GM12878 (cell line): ENCODE data around the gene TNFAIP8L3.

Experiments
- TF ChIP-seq, protein P1 (sequence below), 3 experiments: IDR thresholded peaks in 2 of 3; conservative IDR thresholded peaks in 1 of 3; 2 replicates each; pipeline ENCODE4 v1.5.1; 2011; ENCODE audit warnings: low read depth in 3 of 3, low read length in 3 of 3, mild to moderate bottlenecking in 3 of 3, control low read depth in 2 of 3, moderate library complexity in 2 of 3, inconsistent platforms in 1 of 3, mixed read lengths in 1 of 3; ENCODE audit not compliant: control insufficient read depth in 2 of 3, insufficient read depth in 1 of 3; ENCODE audit errors: extremely low read depth in 1 of 3
- TF ChIP-seq, protein P2 (sequence below): IDR thresholded peaks from 2 replicates; pipeline ENCODE4 v1.6.1; 2012; ENCODE audit warnings: low read length, inconsistent platforms

DNA sequence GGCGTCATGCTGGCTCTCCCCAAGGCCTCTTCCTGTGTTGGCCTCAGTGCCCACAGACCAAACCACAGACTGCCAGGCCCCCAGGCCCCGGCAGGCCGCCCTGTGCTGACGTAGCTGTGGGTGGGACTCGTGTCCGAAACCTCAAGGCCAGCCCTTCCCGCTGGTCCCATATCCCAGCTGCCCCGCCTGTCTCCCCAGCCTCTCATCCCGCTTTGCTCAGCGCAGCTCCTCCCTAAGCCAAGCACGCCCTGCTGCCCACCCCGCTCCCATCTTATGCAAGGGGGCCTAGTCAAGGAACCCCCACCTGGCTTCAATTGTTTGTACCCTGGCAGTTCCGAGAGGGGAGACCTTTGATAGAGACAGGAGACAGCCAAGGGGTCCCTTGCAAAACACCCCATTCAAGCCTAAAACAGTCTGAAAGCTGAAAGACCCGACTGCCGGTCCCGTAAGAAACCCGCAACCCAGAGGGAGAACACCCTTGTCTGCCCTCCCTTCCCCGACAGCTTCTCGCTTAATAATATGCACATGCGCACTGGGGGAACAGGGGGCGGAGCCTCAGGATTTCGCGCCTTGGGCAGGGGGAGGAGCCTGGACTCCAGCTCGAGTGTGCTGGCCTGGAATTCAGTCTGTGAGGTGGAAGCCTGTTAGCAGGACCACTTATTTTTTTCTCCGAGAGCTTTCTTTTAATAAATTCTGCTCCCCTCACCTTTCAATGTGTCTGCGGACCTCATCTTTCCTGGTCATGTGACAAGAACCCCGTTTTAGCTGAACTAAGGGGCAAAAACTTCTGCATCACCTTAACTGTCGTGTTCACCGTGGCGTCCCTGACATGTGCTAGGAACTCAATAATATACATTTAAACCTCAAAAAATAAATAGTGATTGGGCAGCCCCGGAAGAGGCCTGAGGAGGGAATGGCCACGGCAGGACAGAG, 17.2 kb downstream of the TNFAIP8L3 start:
- TF ChIP-seq, protein P1, sequence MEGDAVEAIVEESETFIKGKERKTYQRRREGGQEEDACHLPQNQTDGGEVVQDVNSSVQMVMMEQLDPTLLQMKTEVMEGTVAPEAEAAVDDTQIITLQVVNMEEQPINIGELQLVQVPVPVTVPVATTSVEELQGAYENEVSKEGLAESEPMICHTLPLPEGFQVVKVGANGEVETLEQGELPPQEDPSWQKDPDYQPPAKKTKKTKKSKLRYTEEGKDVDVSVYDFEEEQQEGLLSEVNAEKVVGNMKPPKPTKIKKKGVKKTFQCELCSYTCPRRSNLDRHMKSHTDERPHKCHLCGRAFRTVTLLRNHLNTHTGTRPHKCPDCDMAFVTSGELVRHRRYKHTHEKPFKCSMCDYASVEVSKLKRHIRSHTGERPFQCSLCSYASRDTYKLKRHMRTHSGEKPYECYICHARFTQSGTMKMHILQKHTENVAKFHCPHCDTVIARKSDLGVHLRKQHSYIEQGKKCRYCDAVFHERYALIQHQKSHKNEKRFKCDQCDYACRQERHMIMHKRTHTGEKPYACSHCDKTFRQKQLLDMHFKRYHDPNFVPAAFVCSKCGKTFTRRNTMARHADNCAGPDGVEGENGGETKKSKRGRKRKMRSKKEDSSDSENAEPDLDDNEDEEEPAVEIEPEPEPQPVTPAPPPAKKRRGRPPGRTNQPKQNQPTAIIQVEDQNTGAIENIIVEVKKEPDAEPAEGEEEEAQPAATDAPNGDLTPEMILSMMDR (IDR thresholded peaks at IDR 0.05 in 2 of 3, conservative IDR thresholded peaks at IDR 0.05 in 1 of 3; ENCODE audit: control insufficient read depth in 2 of 3, extremely low read depth in 1 of 3, insufficient read depth in 1 of 3, low read depth in 3 of 3, low read length in 3 of 3): no peak
- TF ChIP-seq, protein P2, sequence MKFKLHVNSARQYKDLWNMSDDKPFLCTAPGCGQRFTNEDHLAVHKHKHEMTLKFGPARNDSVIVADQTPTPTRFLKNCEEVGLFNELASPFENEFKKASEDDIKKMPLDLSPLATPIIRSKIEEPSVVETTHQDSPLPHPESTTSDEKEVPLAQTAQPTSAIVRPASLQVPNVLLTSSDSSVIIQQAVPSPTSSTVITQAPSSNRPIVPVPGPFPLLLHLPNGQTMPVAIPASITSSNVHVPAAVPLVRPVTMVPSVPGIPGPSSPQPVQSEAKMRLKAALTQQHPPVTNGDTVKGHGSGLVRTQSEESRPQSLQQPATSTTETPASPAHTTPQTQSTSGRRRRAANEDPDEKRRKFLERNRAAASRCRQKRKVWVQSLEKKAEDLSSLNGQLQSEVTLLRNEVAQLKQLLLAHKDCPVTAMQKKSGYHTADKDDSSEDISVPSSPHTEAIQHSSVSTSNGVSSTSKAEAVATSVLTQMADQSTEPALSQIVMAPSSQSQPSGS: no peak
